OCI-LY1 (cell line): ENCODE measurements around the gene GNAQ.

ENCODE experiments used
- H2AFZ ChIP-seq: fragments of 200-600 bp; sonication (generic), shearing (Covaris generic); 2 replicates; pipeline ENCODE4 v1.6.0; 2014; ENCODE audit warnings: antibody characterized with exemption, mild to moderate bottlenecking, low read length
- H3F3A ChIP-seq: fragments of 200-600 bp; sonication (generic), shearing (Covaris generic); 2 replicates; pipeline ENCODE4 v1.6.0; 2014; ENCODE audit warnings: mild to moderate bottlenecking, antibody characterized with exemption, low read length, moderate library complexity; ENCODE audit not compliant: insufficient read depth
- H3K27ac ChIP-seq: fragments of 200-600 bp; sonication (generic); 2 replicates; pipeline ENCODE4 v1.5.1; 2014; ENCODE audit warnings: low read length, mixed run types, mild to moderate bottlenecking, low read depth; ENCODE audit not compliant: poor library complexity, severe bottlenecking
- H3K27me3 ChIP-seq: fragments of 200-600 bp; sonication (generic); 2 replicates; pipeline ENCODE4 v1.6.0; 2014; ENCODE audit warnings: antibody characterized with exemption, mild to moderate bottlenecking, low read length, moderate library complexity; ENCODE audit not compliant: insufficient read depth
- H3K36me3 ChIP-seq: fragments of 200-600 bp; sonication (generic); 2 replicates; pipeline ENCODE4 v1.6.1; 2014; ENCODE audit warnings: mild to moderate bottlenecking, antibody characterized with exemption, low read length, moderate library complexity, mixed read lengths; ENCODE audit not compliant: insufficient read depth
- H3K4me1 ChIP-seq: fragments of 200-600 bp; sonication (generic); 2 replicates; pipeline ENCODE4 v1.5.1; 2014; ENCODE audit warnings: mild to moderate bottlenecking, low read length, moderate library complexity; ENCODE audit not compliant: insufficient read depth, severe bottlenecking
- H3K4me2 ChIP-seq: fragments of 200-600 bp; sonication (generic), shearing (Covaris generic); 2 replicates; pipeline ENCODE4 v1.6.1; 2014; ENCODE audit warnings: low read length
- H3K4me3 ChIP-seq: fragments of 200-600 bp; sonication (generic); 2 replicates; pipeline ENCODE4 v1.5.1; 2014; ENCODE audit warnings: low read length, low read depth, mild to moderate bottlenecking, mixed read lengths; ENCODE audit not compliant: poor library complexity, severe bottlenecking
- H3K79me2 ChIP-seq: fragments of 200-600 bp; shearing (Covaris generic); 2 replicates; pipeline ENCODE4 v1.6.1; 2016; ENCODE audit warnings: mixed run types, low read length, mixed read lengths; ENCODE audit not compliant: insufficient read depth
- H3K9ac ChIP-seq: fragments of 200-600 bp; sonication (generic), shearing (Covaris generic); 2 replicates; pipeline ENCODE4 v1.6.1; 2014; ENCODE audit warnings: mild to moderate bottlenecking, low read length, mixed read lengths
- H3K9me2 ChIP-seq: fragments of 200-600 bp; sonication (generic), shearing (Covaris generic); 2 replicates; pipeline ENCODE4 v1.6.1; 2014; ENCODE audit warnings: low read depth, mild to moderate bottlenecking, low read length, mixed read lengths
- H3K9me3 ChIP-seq: fragments of 200-600 bp; shearing (Covaris generic); 2 replicates; pipeline ENCODE4 v1.6.1; 2014; ENCODE audit warnings: low read length, mixed read lengths
- H4K20me1 ChIP-seq: fragments of 200-600 bp; sonication (generic), shearing (Covaris generic); 2 replicates; pipeline ENCODE4 v1.6.0; 2016; ENCODE audit warnings: mild to moderate bottlenecking, low read length; ENCODE audit not compliant: insufficient read depth
- EZH2 ChIP-seq: fragments of 200-600 bp; sonication (generic), shearing (Covaris generic); IDR thresholded peaks from 2 replicates; pipeline ENCODE4 v1.8.0; 2017; ENCODE audit warnings: borderline replicate concordance, mixed run types, mild to moderate bottlenecking, antibody characterized with exemption, low read length, moderate library complexity, mixed read lengths
- TF ChIP-seq, protein P1 (sequence below): fragments of 200-600 bp; sonication (generic), shearing (Covaris generic); IDR thresholded peaks from 2 replicates; pipeline ENCODE4 v1.5.1; 2017; ENCODE audit warnings: mild to moderate bottlenecking, antibody characterized with exemption, low read length, moderate library complexity, mixed read lengths

The GNAQ gene

DNA sequence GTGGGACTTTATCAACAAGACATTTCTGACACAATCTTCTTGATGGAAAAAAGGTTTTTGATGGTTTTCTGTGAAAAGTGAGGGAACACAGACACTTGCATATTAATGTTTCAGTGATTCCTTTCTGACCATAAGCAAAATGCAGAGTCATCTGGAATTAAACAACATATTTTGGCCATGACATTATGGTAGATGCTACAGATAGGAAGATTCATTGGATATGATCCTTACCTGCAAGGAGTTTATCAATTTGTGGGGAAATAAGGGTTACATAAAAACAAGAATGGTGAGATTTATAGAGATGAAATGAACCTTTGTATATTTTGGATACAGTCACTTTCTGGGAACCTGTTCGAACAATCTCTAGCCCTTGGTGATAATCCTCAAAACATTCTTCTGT lies 228.2 kb downstream of the GNAQ start:
- H3F3A ChIP-seq = no peaks in the 10 kb centered on the region
- no peaks in the 10 kb centered on the region for H3K27me3 ChIP-seq
- H3K4me3 ChIP-seq = no peak overlapping the region
- TF ChIP-seq, protein P1, sequence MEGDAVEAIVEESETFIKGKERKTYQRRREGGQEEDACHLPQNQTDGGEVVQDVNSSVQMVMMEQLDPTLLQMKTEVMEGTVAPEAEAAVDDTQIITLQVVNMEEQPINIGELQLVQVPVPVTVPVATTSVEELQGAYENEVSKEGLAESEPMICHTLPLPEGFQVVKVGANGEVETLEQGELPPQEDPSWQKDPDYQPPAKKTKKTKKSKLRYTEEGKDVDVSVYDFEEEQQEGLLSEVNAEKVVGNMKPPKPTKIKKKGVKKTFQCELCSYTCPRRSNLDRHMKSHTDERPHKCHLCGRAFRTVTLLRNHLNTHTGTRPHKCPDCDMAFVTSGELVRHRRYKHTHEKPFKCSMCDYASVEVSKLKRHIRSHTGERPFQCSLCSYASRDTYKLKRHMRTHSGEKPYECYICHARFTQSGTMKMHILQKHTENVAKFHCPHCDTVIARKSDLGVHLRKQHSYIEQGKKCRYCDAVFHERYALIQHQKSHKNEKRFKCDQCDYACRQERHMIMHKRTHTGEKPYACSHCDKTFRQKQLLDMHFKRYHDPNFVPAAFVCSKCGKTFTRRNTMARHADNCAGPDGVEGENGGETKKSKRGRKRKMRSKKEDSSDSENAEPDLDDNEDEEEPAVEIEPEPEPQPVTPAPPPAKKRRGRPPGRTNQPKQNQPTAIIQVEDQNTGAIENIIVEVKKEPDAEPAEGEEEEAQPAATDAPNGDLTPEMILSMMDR = no peak
- no peak for TF ChIP-seq EZH2
- H3K36me3 ChIP-seq = no peaks in the 10 kb centered on the region
- no peaks in the 10 kb centered on the region for H3K9me2 ChIP-seq
- H3K27ac ChIP-seq = no peak overlapping the region
- H3K79me2 ChIP-seq = no peaks in the 10 kb centered on the region
- no peaks in the 10 kb centered on the region for H4K20me1 ChIP-seq
- no peaks in the 10 kb centered on the region for H3K9me3 ChIP-seq
- H2AFZ ChIP-seq = no peak overlapping the region
- H3K4me2 ChIP-seq = no peak overlapping the region
- H3K9ac ChIP-seq = no peak overlapping the region
- no peaks in the 10 kb centered on the region for H3K4me1 ChIP-seq

DNA sequence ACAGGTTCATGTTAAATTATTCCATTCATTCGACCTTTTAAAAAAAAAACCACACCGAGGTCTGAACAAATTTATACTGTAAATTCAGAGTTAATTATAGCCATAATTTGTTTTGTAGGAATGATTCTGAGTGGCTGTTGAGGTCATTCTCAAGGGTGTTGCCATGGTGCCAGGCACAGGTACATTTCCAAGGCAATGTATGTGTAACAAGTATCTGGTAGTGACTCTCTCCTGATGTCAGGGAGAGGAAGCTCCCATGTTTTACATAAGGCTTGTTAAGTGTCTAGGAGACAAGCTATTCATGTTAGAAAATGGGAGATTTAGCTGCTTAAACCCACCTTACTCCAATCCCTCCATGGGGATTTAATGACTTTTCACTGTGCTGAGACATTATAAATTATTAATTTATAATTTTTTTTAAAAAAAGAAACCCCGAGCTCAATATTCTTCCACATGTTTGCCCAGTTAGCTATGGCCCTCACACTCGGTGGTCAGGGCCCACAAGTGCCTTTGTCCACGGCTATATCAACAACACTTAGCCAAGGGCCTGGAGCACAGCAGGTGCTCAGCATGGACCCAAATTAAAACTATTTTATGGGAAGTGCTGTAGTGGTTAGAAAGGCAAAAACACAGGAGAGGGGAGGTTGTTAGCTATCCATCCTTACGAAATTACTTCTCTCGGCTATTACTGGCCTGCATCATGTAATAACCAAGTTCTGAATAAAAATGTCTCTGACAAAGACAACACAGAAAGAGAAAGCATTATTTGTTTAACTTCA lies 228.9 kb downstream of the GNAQ start:
- no peaks in the 10 kb centered on the region for H3K79me2 ChIP-seq

DNA sequence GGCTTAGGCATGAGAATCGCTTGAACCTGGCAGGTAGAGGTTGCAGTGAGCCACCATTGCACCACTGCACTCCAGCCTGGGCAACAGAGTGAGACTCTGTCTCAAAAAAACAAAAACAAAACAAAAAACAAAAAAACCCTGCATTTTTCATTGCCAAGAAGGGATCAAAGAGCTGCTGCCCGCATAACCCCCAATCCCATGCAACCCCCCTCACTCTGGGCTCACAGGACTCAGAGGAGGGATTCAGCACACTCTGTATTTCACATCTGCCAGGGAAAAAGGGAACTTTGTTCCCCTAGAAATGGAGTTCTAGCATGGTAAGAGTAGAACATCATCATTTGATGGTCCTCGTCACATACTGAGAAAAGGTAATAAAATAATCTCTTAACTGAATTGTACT lies 229.5 kb downstream of the GNAQ start:
- no peak overlapping the region for H3K4me3 ChIP-seq
- no peaks in the 10 kb centered on the region for H3K27me3 ChIP-seq
- H3K36me3 ChIP-seq = no peaks in the 10 kb centered on the region
- no peaks in the 10 kb centered on the region for H3K4me1 ChIP-seq
- no peaks in the 10 kb centered on the region for H3K9me3 ChIP-seq
- TF ChIP-seq EZH2 = no peak
- TF ChIP-seq, protein P1 = no peak
- no peaks in the 10 kb centered on the region for H4K20me1 ChIP-seq
- no peak overlapping the region for H3K4me2 ChIP-seq
- no peak overlapping the region for H3K27ac ChIP-seq
- no peaks in the 10 kb centered on the region for H3K79me2 ChIP-seq
- no peaks in the 10 kb centered on the region for H3K9me2 ChIP-seq
- H3K9ac ChIP-seq = no peak overlapping the region
- H2AFZ ChIP-seq = no peak overlapping the region
- H3F3A ChIP-seq = no peaks in the 10 kb centered on the region

More for the DNA sequence above, 228.9 kb downstream of the GNAQ start:
- H3F3A ChIP-seq = no peaks in the 10 kb centered on the region
- no peak overlapping the region for H3K9ac ChIP-seq
- no peaks in the 10 kb centered on the region for H3K27me3 ChIP-seq
- H2AFZ ChIP-seq = no peak overlapping the region
- TF ChIP-seq, protein P1 = no peak
- TF ChIP-seq EZH2 = no peak
- H4K20me1 ChIP-seq = no peaks in the 10 kb centered on the region
- no peaks in the 10 kb centered on the region for H3K9me3 ChIP-seq
- H3K9me2 ChIP-seq = no peaks in the 10 kb centered on the region
- H3K36me3 ChIP-seq = no peaks in the 10 kb centered on the region
- H3K27ac ChIP-seq = no peak overlapping the region
- H3K4me3 ChIP-seq = no peak overlapping the region
- H3K4me1 ChIP-seq = no peaks in the 10 kb centered on the region
- H3K4me2 ChIP-seq = no peak overlapping the region
